SK-N-SH (cell line): ENCODE measurements around the gene CSN2. TPM values are rescaled to one million over a fixed set of nuclear protein-coding genes. Genes with fewer than 3 reads are reported as not detected.

ENCODE experiments used
- CTCF ChIA-PET: fragments of 300-600, 350-600 bp; formaldehyde crosslinking; extraction: SDS; loops from one replicate; lab custom pipeline; 2021; lab: Yijun Ruan, JAX
- POLR2A ChIA-PET: fragments of 350-600 bp; sonication (Branson Sonifier 250); formaldehyde crosslinking; extraction: SDS; loops from one replicate; lab custom pipeline; 2020; ENCODE audit warnings: antibody characterized with exemption, inconsistent platforms; lab: Yijun Ruan, JAX
- DNase-seq: peaks from one replicate; pipeline ENCODE4 v3.0.0; 2012
- H2AFZ ChIP-seq: fragments of 200-600 bp; sonication (generic); 2 replicates; pipeline ENCODE4 v1.8.1; 2016; ENCODE audit warnings: antibody characterized with exemption, mild to moderate bottlenecking, low read depth
- H3F3A ChIP-seq: fragments of 200-600 bp; sonication (generic); replicated peaks from 2 replicates; pipeline ENCODE3; 2016; ENCODE audit warnings: antibody characterized with exemption, mild to moderate bottlenecking; ENCODE audit not compliant: insufficient read depth
- H3K27ac ChIP-seq, 2 experiments: fragments of 200-500 bp in 1 of 2; fragments of 200-600 bp in 1 of 2; sonication (Bioruptor generic) in 1 of 2; sonication (generic), shearing (Covaris generic) in 1 of 2; 2 replicates each; pipeline versions ENCODE4 v1.5.1 to v1.6.1; 2014 to 2016; ENCODE audit warnings: low read depth in 2 of 2, inconsistent platforms in 1 of 2, low read length in 1 of 2, mild to moderate bottlenecking in 1 of 2, mixed read lengths in 1 of 2
- H3K27me3 ChIP-seq: fragments of 200-600 bp; sonication (generic), shearing (Covaris generic); 2 replicates; pipeline ENCODE4 v1.6.1; 2016; ENCODE audit warnings: mixed run types; ENCODE audit not compliant: insufficient read depth
- H3K36me3 ChIP-seq, 2 experiments: fragments of 200-500 bp in 1 of 2; fragments of 200-600 bp in 1 of 2; sonication (Bioruptor generic) in 1 of 2; sonication (generic) in 1 of 2; replicated peaks in 1 of 2; 2 replicates each; pipeline versions ENCODE3 to v1.5.1; 2014 to 2016; ENCODE audit warnings: low read length in 1 of 2, mild to moderate bottlenecking in 1 of 2; ENCODE audit not compliant: insufficient read depth in 2 of 2, control insufficient read depth in 1 of 2
- H3K4me1 ChIP-seq, 2 experiments: fragments of 200-500 bp in 1 of 2; fragments of 200-600 bp in 1 of 2; sonication (Bioruptor generic) in 1 of 2; sonication (generic), shearing (Covaris generic) in 1 of 2; 2 replicates each; pipeline versions ENCODE4 v1.5.1 to v1.6.1; 2014 to 2016; ENCODE audit warnings: low read depth in 1 of 2, low read length in 1 of 2, mixed run types in 1 of 2; ENCODE audit not compliant: insufficient read depth in 2 of 2, control insufficient read depth in 1 of 2
- H3K4me2 ChIP-seq: fragments of 200-600 bp; sonication (generic), shearing (Covaris generic); 2 replicates; pipeline ENCODE4 v1.6.1; 2017; ENCODE audit warnings: mixed run types
- H3K4me3 ChIP-seq, 2 experiments: fragments of 200-500 bp in 1 of 2; fragments of 200-600 bp in 1 of 2; sonication (Bioruptor generic) in 1 of 2; sonication (generic), shearing (Covaris generic) in 1 of 2; 2 replicates each; pipeline versions ENCODE4 v1.5.1 to v1.8.1; 2014 to 2016; ENCODE audit warnings: low read depth in 2 of 2, inconsistent platforms in 1 of 2, low read length in 1 of 2, mild to moderate bottlenecking in 1 of 2, mixed read lengths in 1 of 2, moderate library complexity in 1 of 2
- H3K79me2 ChIP-seq: fragments of 200-600 bp; sonication (generic); 2 replicates; pipeline ENCODE4 v1.8.1; 2017; ENCODE audit warnings: mild to moderate bottlenecking; ENCODE audit not compliant: insufficient read depth
- H3K9ac ChIP-seq: fragments of 200-600 bp; sonication (generic); 2 replicates; pipeline ENCODE4 v1.6.1; 2017; ENCODE audit warnings: mixed run types
- H3K9me2 ChIP-seq: fragments of 200-600 bp; sonication (generic); 2 replicates; pipeline ENCODE4 v1.6.1; 2017; ENCODE audit warnings: mixed run types
- H3K9me3 ChIP-seq: fragments of 200-600 bp; sonication (generic); 2 replicates; pipeline ENCODE4 v1.6.1; 2017; ENCODE audit warnings: mixed run types, mild to moderate bottlenecking, moderate library complexity
- H4K20me1 ChIP-seq: fragments of 200-600 bp; sonication (generic); 2 replicates; pipeline ENCODE4 v1.6.1; 2017; ENCODE audit warnings: mild to moderate bottlenecking, mixed run types; ENCODE audit not compliant: insufficient read depth
- CHD2 ChIP-seq: fragments of 150-350 bp; IDR thresholded peaks from 2 replicates; pipeline ENCODE4 v1.6.1; 2018; ENCODE audit warnings: low read length; ENCODE audit not compliant: partially characterized antibody
- EZH2phosphoT487 ChIP-seq: fragments of 200-600 bp; sonication (generic); IDR thresholded peaks from 2 replicates; pipeline ENCODE4 v1.6.1; 2017; ENCODE audit warnings: low read depth, mixed run types, mild to moderate bottlenecking, antibody characterized with exemption, moderate library complexity, borderline replicate concordance
- FOSL2 ChIP-seq: IDR thresholded peaks from 2 replicates; pipeline ENCODE4 v1.4.0; 2012; ENCODE audit warnings: low read depth, mild to moderate bottlenecking, moderate library complexity, borderline replicate concordance
- FOXJ3 ChIP-seq: sonication (generic); formaldehyde crosslinking; IDR thresholded peaks from 2 replicates; pipeline ENCODE4 v1.5.1; 2020; ENCODE audit warnings: mild to moderate bottlenecking, missing genetic modification reagents
- GABPA ChIP-seq: IDR thresholded peaks from 2 replicates; pipeline ENCODE4 v1.4.0; 2012; ENCODE audit warnings: low read depth, mild to moderate bottlenecking
- JUND ChIP-seq: IDR thresholded peaks from 2 replicates; pipeline ENCODE4 v1.4.0; 2012
- MEF2A ChIP-seq: IDR thresholded peaks from 2 replicates; pipeline ENCODE4 v1.4.0; 2012; ENCODE audit warnings: low read depth, borderline replicate concordance
- MXI1 ChIP-seq: IDR thresholded peaks from 2 replicates; pipeline ENCODE4 v1.6.1; 2012; ENCODE audit warnings: mild to moderate bottlenecking, low read depth, low read length, improper control_type of control experiment
- NRF1 ChIP-seq: IDR thresholded peaks from 2 replicates; pipeline ENCODE4 v1.6.1; 2012; ENCODE audit warnings: low read depth, mild to moderate bottlenecking, low read length
- POLR2AphosphoS5 ChIP-seq: IDR thresholded peaks from 2 replicates; pipeline ENCODE4 v1.6.1; 2012; ENCODE audit warnings: low read depth, low read length
- RAD21 ChIP-seq: IDR thresholded peaks from 2 replicates; pipeline ENCODE4 v1.6.1; 2012; ENCODE audit warnings: mild to moderate bottlenecking, low read length
- RCOR1 ChIP-seq: fragments of 150-350 bp; IDR thresholded peaks from 2 replicates; pipeline ENCODE4 v1.6.1; 2017; ENCODE audit warnings: antibody characterized with exemption, low read length
- RFX5 ChIP-seq: IDR thresholded peaks from 2 replicates; pipeline ENCODE4 v1.6.1; 2012; ENCODE audit warnings: mild to moderate bottlenecking, improper control_type of control experiment, low read length
- SMC3 ChIP-seq: IDR thresholded peaks from 2 replicates; pipeline ENCODE4 v1.6.1; 2012; ENCODE audit warnings: low read depth, low read length, improper control_type of control experiment
- WGBS: methylation state at CpG from one replicate; pipeline ENCODE4 v1.1.6; 2017; ENCODE audit warnings: low lambda C conversion rate; 5-methylcytosine and 5-hydroxymethylcytosine counted together
- polyA plus RNA-seq, 3 experiments: library from polyadenylated mRNA; depleted of rRNA; stranded (reverse); fragments of >200 nt; gene quantifications; 2 replicates each; pipeline ENCODE4 v1.2.3, GENCODE V29; 2012
- TF ChIP-seq, protein P1 (sequence below): fragments of 200-600 bp; sonication (generic); IDR thresholded peaks from 2 replicates; pipeline ENCODE4 v1.6.1; 2017; ENCODE audit warnings: antibody characterized with exemption, mild to moderate bottlenecking, moderate library complexity
- TF ChIP-seq, protein P2 (sequence below): fragments of 150-350 bp; IDR thresholded peaks from 2 replicates; pipeline ENCODE4 v1.6.1; 2017; ENCODE audit warnings: antibody characterized with exemption, low read length, low read depth, borderline replicate concordance

The CSN2 gene
- polyA plus RNA-seq, 1 of the 3 experiments (the other 2 are of a cell fraction): not detected

- TF ChIP-seq, protein P1, sequence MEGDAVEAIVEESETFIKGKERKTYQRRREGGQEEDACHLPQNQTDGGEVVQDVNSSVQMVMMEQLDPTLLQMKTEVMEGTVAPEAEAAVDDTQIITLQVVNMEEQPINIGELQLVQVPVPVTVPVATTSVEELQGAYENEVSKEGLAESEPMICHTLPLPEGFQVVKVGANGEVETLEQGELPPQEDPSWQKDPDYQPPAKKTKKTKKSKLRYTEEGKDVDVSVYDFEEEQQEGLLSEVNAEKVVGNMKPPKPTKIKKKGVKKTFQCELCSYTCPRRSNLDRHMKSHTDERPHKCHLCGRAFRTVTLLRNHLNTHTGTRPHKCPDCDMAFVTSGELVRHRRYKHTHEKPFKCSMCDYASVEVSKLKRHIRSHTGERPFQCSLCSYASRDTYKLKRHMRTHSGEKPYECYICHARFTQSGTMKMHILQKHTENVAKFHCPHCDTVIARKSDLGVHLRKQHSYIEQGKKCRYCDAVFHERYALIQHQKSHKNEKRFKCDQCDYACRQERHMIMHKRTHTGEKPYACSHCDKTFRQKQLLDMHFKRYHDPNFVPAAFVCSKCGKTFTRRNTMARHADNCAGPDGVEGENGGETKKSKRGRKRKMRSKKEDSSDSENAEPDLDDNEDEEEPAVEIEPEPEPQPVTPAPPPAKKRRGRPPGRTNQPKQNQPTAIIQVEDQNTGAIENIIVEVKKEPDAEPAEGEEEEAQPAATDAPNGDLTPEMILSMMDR: no peak
- no peak for TF ChIP-seq JUND
- TF ChIP-seq, all 33 proteins: peak for 0
Measured at GRCh38 chr4:69995526-69996016, 30.0 kb upstream of the CSN2 start, which contains the start of gene STATH (continued).

GRCh38 chr4:69994782-69995181 is 29.3 kb upstream of the CSN2 start:
- H4K20me1 ChIP-seq: no peaks in the 10 kb centered on the region
- WGBS: 14% methylated on average over 5 of the region's 5 CpGs

DNA sequence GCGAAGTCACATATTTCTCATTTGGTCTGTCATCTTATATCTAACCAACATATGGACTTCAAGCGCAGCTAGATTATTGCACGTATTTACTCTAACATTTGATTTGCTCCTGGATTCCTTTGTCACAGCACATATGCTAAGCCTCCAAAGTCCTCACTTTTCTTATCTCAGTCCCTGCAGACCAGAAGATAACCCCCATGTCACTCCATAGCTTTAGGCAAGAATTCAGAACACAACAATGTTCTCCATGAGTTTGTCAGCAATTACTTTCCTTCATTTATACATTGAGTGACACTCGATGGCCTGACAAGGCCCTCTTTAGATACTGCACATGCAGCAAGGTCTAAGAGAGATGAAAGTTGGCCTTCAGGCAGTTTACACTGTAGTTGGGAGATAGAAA is 25.5 kb upstream of the CSN2 start:
- CTCF ChIA-PET: no interaction called here
- no peak for TF ChIP-seq SMC3
- TF ChIP-seq NRF1: no peak
- TF ChIP-seq FOXJ3 (CRISPR knock-in tag): no peak
- no peak for TF ChIP-seq POLR2AphosphoS5
- no peak overlapping the region for H3K4me2 ChIP-seq
- no peaks in the 10 kb centered on the region for H3K27me3 ChIP-seq
- H3F3A ChIP-seq: no peaks in the 10 kb centered on the region
- H4K20me1 ChIP-seq: no peaks in the 10 kb centered on the region
- 30% methylated on average over 4 of the region's 4 CpGs for WGBS
- H3K9ac ChIP-seq: no peak overlapping the region
- H2AFZ ChIP-seq: no peak overlapping the region
- no peaks in the 10 kb centered on the region for H3K9me2 ChIP-seq
- POLR2A ChIA-PET: no interaction called here
- H3K36me3 ChIP-seq: no peaks in the 10 kb centered on the region
- DNase-seq: no peak
- no peaks in the 10 kb centered on the region for H3K9me3 ChIP-seq
- no peak overlapping the region for H3K27ac ChIP-seq
- no peaks in the 10 kb centered on the region for H3K79me2 ChIP-seq
- H3K4me3 ChIP-seq: no peak overlapping the region
- H3K4me1 ChIP-seq: no peaks in the 10 kb centered on the region

More at GRCh38 chr4:69994782-69995181, 29.3 kb upstream of the CSN2 start:
- Histone ChIP-seq H3K9me2 (no peaks in the 10 kb centered on the region), H3K4me1 (no peaks in the 10 kb centered on the region), H3F3A (no peaks in the 10 kb centered on the region), H3K27ac (no peak overlapping the region), H3K27me3 (no peaks in the 10 kb centered on the region), H3K36me3 (no peaks in the 10 kb centered on the region), H3K79me2 (no peaks in the 10 kb centered on the region), H3K9me3 (no peaks in the 10 kb centered on the region), H3K9ac (no peak overlapping the region), H2AFZ (no peak overlapping the region), H3K4me3 (no peak overlapping the region), H3K4me2 (no peak overlapping the region)
- no peak for TF ChIP-seq MXI1
- no peak for TF ChIP-seq RCOR1
- TF ChIP-seq RFX5: no peak
- TF ChIP-seq GABPA: no peak
- no peak for TF ChIP-seq FOXJ3 (CRISPR knock-in tag)
- no peak for TF ChIP-seq CHD2
- no peak for TF ChIP-seq FOSL2
- no peak for TF ChIP-seq NRF1
- no peak for TF ChIP-seq RAD21
- no peak for TF ChIP-seq MEF2A
- no peak for TF ChIP-seq POLR2AphosphoS5
- TF ChIP-seq EZH2phosphoT487: no peak
- TF ChIP-seq, protein P2, sequence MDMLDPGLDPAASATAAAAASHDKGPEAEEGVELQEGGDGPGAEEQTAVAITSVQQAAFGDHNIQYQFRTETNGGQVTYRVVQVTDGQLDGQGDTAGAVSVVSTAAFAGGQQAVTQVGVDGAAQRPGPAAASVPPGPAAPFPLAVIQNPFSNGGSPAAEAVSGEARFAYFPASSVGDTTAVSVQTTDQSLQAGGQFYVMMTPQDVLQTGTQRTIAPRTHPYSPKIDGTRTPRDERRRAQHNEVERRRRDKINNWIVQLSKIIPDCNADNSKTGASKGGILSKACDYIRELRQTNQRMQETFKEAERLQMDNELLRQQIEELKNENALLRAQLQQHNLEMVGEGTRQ: no peak
- DNase-seq: no peak
- CTCF ChIA-PET: no interaction called here
- POLR2A ChIA-PET: no interaction called here
